Spinal cord (tissue), 10 donors: ENCODE measurements around the gene IL7R. TPM values are rescaled to one million over a fixed set of nuclear protein-coding genes. Genes with fewer than 3 reads are reported as not detected.
A peak's percentile ranks its signal among the peaks of the same experiment; 100 is the strongest.

Source experiments
- DNase-seq, 6 donors: peaks; one replicate each; pipeline versions ENCODE4 v3.0.0 to v3.0.0-alpha.2; 2013 to 2015; ENCODE audit warnings: low spot score in 6 of 6, low read depth in 4 of 6
- H3K27ac ChIP-seq: one replicate; pipeline ENCODE4 v1.5.1; 2013; ENCODE audit warnings: low read depth, low read length, control low read depth
- H3K27me3 ChIP-seq: one replicate; pipeline ENCODE4 v1.6.1; 2013; ENCODE audit warnings: low read length; ENCODE audit not compliant: control insufficient read depth, insufficient read depth
- H3K36me3 ChIP-seq: one replicate; pipeline ENCODE4 v1.6.1; 2013; ENCODE audit warnings: low read length; ENCODE audit not compliant: control insufficient read depth, insufficient read depth
- H3K4me1 ChIP-seq: one replicate; pipeline ENCODE4 v1.6.1; 2013; ENCODE audit warnings: low read length; ENCODE audit not compliant: control insufficient read depth, insufficient read depth
- H3K4me3 ChIP-seq: one replicate; pipeline ENCODE4 v1.5.1; 2013; ENCODE audit warnings: low read depth, low read length, control low read depth
- H3K9me3 ChIP-seq: one replicate; pipeline ENCODE4 v1.6.1; 2013; ENCODE audit warnings: low read length; ENCODE audit not compliant: control insufficient read depth, insufficient read depth
- WGBS: methylation state at CpG from one replicate; pipeline ENCODE4 v1.1.5; 2013; ENCODE audit warnings: missing lambda C conversion rate; ENCODE audit not compliant: insufficient coverage; 5-methylcytosine and 5-hydroxymethylcytosine counted together
- polyA plus RNA-seq, 2 donors: library from polyadenylated mRNA; unstranded; fragments of 120-200 nt; gene quantifications; one replicate each; pipeline ENCODE4 v1.2.1, GENCODE V29; 2013; ENCODE audit not compliant: insufficient read length in 2 of 2
- total RNA-seq, 2 donors: library from RNA; depleted of rRNA in 1 of 2; stranded (reverse); fragments of 120-200 nt in 1 of 2; fragments of >200 nt in 1 of 2; gene quantifications; one replicate each; pipeline versions ENCODE4 v1.2.3 to v1.2.4, GENCODE V29; 2013 to 2014
- donor health status: healthy.

Gene IL7R
- total and polyA plus RNA-seq, 4 donors: 0.50 to 2.1 (median 1.5) TPM

GRCh38 chr5:35898952-35899660, 42.4 kb downstream of the IL7R start:
- H3K27ac ChIP-seq: no peak overlapping the region
- no peak overlapping the region for H3K4me3 ChIP-seq
- no peaks in the 10 kb centered on the region for H3K4me1 ChIP-seq
- 91% methylated on average over 6 of the region's 7 CpGs for WGBS
- no peaks in the 10 kb centered on the region for H3K36me3 ChIP-seq
- H3K27me3 ChIP-seq: no peaks in the 10 kb centered on the region
- DNase-seq: peak in 1 of 6 donors; percentile 45
- peaks cover 2% of the 10 kb centered on the region for H3K9me3 ChIP-seq

- WGBS: no CpG with 5 or more reads among the region's 3 CpGs
These were observed 43.1 kb downstream of the IL7R start for GRCh38 chr5:35899800-35900199.

GRCh38 chr5:35900972-35901695, 44.4 kb downstream of the IL7R start:
- Histone ChIP-seq H3K36me3 (no peaks in the 10 kb centered on the region), H3K27ac (no peak overlapping the region), H3K9me3 (peaks cover 2% of the 10 kb centered on the region), H3K4me1 (no peaks in the 10 kb centered on the region), H3K4me3 (no peak overlapping the region), H3K27me3 (no peaks in the 10 kb centered on the region)
- peak in 1 of 6 donors; percentile 71 for DNase-seq
- WGBS: 50% methylated on average over 1 of the region's 3 CpGs

More at GRCh38 chr5:35899800-35900199, 43.1 kb downstream of the IL7R start:
- DNase-seq: no peak
- H3K36me3 ChIP-seq: no peaks in the 10 kb centered on the region
- no peak overlapping the region for H3K27ac ChIP-seq
- H3K4me1 ChIP-seq: no peaks in the 10 kb centered on the region
- peaks cover 2% of the 10 kb centered on the region for H3K9me3 ChIP-seq
- no peaks in the 10 kb centered on the region for H3K27me3 ChIP-seq
- H3K4me3 ChIP-seq: no peak overlapping the region

GRCh38 chr5:35902046-35902672, 45.5 kb downstream of the IL7R start:
- DNase-seq: no peak
- H3K36me3 ChIP-seq: no peaks in the 10 kb centered on the region
- H3K27me3 ChIP-seq: no peaks in the 10 kb centered on the region
- H3K27ac ChIP-seq: no peak overlapping the region
- peaks cover 2% of the 10 kb centered on the region for H3K9me3 ChIP-seq
- H3K4me1 ChIP-seq: no peaks in the 10 kb centered on the region
- H3K4me3 ChIP-seq: no peak overlapping the region
- WGBS: no CpG with 5 or more reads among the region's 2 CpGs

- Histone ChIP-seq H3K9me3 (peaks cover 2% of the 10 kb centered on the region), H3K27me3 (no peaks in the 10 kb centered on the region), H3K4me3 (no peak overlapping the region), H3K27ac (no peak overlapping the region), H3K4me1 (no peaks in the 10 kb centered on the region), H3K36me3 (no peaks in the 10 kb centered on the region)
- 90% methylated on average over 3 of the region's 6 CpGs for WGBS
- DNase-seq: no peak
These were observed 47.0 kb downstream of the IL7R start for GRCh38 chr5:35903631-35904203.

- Histone ChIP-seq H3K27ac (no peak overlapping the region), H3K9me3 (peaks cover 2% of the 10 kb centered on the region), H3K36me3 (no peaks in the 10 kb centered on the region), H3K4me3 (no peak overlapping the region), H3K4me1 (no peaks in the 10 kb centered on the region), H3K27me3 (no peaks in the 10 kb centered on the region)
- DNase-seq: no peak
- WGBS: 94% methylated on average over 9 of the region's 11 CpGs
These were observed 47.9 kb downstream of the IL7R start for GRCh38 chr5:35904443-35905132.

- DNase-seq: no peak
- Histone ChIP-seq H3K4me3 (no peak overlapping the region), H3K27ac (no peak overlapping the region), H3K36me3 (no peaks in the 10 kb centered on the region), H3K9me3 (peaks cover 2% of the 10 kb centered on the region), H3K4me1 (no peaks in the 10 kb centered on the region), H3K27me3 (no peaks in the 10 kb centered on the region)
- WGBS: 50% methylated on average over 1 of the region's 1 CpG
These were observed 51.5 kb downstream of the IL7R start for GRCh38 chr5:35908228-35908627.

- H3K36me3 ChIP-seq: no peaks in the 10 kb centered on the region
- no peaks in the 10 kb centered on the region for H3K4me1 ChIP-seq
- H3K27ac ChIP-seq: no peak overlapping the region
- no peaks in the 10 kb centered on the region for H3K27me3 ChIP-seq
- DNase-seq: no peak
- peaks cover 2% of the 10 kb centered on the region for H3K9me3 ChIP-seq
- no peak overlapping the region for H3K4me3 ChIP-seq
These were observed 52.1 kb downstream of the IL7R start for GRCh38 chr5:35908814-35909213.

GRCh38 chr5:35919191-35919590, 62.5 kb downstream of the IL7R start:
- no peaks in the 10 kb centered on the region for H3K9me3 ChIP-seq
- DNase-seq: no peak
- WGBS: 92% methylated on average over 2 of the region's 4 CpGs
- H3K4me3 ChIP-seq: no peak overlapping the region
- no peak overlapping the region for H3K27ac ChIP-seq
- H3K36me3 ChIP-seq: no peaks in the 10 kb centered on the region
- peaks cover 2% of the 10 kb centered on the region for H3K27me3 ChIP-seq
- no peaks in the 10 kb centered on the region for H3K4me1 ChIP-seq
